Endometrial microvascular endothelial cells (primary cell): ENCODE data around the gene INPP5F. TPM values are rescaled to one million over a fixed set of nuclear protein-coding genes. Genes with fewer than 3 reads are reported as not detected.
"Not testable (repeated sequence)": the region's sequence is repeated elsewhere in the genome, so short reads cannot be mapped to it uniquely, and the experiment has no call there.

Experiments
- in situ Hi-C: cut with HindIII; loops from 2 replicates; pipeline ENCODE4 v1.10.0; 2017; ENCODE audit warnings: low sequenced_read_pairs, low pct_unique_long_range_greater_than_20kb; ENCODE audit errors: inconsistent ontology term
- total RNA-seq: library from RNA; depleted of rRNA; stranded (reverse); fragments of >200 nt; gene quantifications from one replicate; pipeline ENCODE4 v1.2.3, GENCODE V29; 2015; ENCODE audit errors: inconsistent ontology term

Gene INPP5F
- total RNA-seq, 1 donor from 2014 or later, result 17.9 TPM

DNA sequence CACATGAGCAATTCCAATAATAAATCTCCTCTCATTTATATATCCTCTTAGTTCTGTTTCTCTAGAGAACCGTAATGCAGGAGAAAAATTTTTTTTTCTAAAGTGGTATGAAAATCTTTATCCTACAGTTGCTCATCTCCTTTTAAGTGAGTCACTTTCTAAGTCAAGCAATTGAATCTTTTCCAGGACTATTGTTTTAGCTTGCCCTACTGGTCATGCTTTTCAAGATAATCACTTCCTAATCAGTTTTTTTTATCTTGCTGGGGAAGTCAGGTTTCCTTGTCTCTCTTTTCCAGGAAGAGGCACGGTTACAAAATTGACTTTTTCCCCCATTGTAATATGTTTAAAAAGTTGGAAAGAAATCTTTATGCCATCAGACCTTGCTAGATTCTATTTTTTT lies 44.0 kb downstream of the INPP5F start:
- in situ Hi-C loops, result no loop called here

DNA sequence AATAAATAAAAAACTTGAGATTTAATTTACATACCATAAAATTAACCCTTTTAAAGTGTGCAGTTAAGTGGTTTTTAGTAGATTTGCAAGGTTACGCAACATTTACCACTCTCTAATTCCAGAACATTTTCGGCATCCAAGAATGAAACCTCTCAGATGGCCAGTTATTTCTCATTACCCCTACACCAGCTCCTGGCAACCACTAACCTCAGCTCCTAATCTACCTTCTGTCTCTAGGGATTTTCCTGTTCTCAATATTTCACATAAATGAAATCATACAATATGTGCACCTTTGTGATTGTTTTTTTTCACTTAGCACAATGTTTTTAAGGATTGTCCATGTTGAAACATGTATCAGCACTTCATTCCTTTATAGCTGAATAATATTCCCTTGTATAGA lies 45.1 kb downstream of the INPP5F start:
- in situ Hi-C loops, result no loop called here

GRCh38 chr10:119772334-119772733 lies 46.5 kb downstream of the INPP5F start:
- in situ Hi-C loops, result no loop called here

GRCh38 chr10:119773041-119773440 lies 47.2 kb downstream of the INPP5F start:
- in situ Hi-C loops, result not testable (repeated sequence)

- in situ Hi-C loops, result no loop called here
These were observed 49.7 kb downstream of the INPP5F start for GRCh38 chr10:119775529-119775928.

DNA sequence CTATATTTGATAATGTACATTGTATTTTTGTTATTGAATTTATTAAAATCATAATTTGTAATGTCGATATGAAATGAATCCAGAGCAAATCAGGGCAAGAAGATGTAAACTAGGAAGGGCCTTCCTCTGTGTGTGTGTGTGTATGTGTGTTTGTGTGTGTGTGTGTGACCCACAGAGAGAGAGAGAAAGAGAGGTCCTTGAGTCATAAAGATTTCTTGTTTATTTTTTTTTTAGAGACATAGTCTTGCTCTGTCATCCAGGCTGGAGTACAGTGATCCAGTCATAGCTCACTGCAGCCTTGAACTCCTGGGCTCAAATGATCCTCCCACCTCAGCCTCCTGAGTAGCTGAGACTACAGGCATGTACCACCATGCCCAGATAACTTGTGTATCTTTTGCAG lies 50.7 kb downstream of the INPP5F start:
- in situ Hi-C loops, result no loop called here

- in situ Hi-C loops, result no loop called here
These were observed 51.8 kb downstream of the INPP5F start for GRCh38 chr10:119777686-119778085.

DNA sequence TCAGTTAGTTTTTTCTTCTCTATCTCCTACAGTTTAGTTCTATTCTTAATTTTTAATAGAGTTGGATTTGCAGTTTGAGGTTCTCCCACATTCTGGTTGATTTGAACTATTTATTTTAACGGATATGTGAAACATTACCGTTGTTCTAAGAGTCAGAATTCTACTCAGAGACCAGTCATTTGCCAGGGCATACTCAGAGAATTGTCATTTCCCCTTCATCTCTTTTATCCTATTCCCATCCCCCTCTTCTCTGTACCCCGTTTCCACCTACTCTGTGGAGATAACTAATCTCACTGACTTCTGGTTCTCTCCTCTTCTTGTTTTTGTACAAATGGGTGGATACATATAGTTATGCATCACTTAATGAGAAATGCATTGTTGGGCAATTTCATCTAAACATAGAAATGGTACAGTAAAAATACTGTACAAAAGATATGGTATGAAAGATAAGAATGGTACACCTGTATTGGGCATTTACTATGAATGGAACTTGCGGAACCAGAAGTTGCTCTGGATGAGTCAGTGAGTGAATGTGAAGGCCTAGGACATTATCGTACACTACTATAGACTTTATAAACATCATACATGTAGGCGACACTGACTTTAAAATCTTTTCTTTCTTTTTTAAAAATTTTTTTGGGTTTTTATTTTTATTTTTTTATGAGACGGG lies 53.1 kb downstream of the INPP5F start:
- in situ Hi-C loops, result no loop called here

- in situ Hi-C loops, result no loop called here
These were observed 55.1 kb downstream of the INPP5F start for GRCh38 chr10:119780879-119781480.

- in situ Hi-C loops, result no loop called here
These were observed 55.6 kb downstream of the INPP5F start for GRCh38 chr10:119781498-119781897.

DNA sequence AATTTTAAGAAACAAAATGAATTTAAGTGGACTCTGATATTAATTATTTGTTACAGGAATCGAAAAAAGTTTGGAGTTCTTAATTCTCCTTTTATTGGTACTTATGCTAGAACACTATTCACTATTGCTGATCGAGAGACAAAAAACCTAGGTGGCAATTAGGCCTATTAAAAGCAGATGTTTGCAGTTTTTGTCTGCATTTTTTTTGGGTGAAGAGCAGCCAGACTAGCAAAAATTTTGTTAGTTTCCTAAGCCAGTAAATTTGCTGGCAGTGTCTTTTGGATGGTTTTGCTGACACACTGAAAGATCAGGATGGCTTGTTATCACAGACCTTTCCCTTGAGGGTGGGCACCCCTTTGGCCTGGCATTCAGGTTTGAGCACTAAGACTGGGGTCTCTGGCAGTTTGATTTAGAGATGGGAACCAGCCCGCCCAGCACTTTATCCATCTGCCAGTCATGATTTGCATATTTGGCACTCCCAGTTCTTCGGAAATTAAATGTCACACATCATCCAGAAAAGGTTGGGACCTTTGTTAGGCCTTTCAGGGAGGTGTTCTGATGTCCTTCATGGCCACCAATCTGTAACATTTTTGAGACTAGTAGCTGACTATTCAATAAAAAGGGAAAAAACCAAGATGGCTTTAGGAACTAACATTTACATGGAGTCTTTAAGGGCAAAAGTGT lies 57.3 kb downstream of the INPP5F start:
- in situ Hi-C loops, result no loop called here

DNA sequence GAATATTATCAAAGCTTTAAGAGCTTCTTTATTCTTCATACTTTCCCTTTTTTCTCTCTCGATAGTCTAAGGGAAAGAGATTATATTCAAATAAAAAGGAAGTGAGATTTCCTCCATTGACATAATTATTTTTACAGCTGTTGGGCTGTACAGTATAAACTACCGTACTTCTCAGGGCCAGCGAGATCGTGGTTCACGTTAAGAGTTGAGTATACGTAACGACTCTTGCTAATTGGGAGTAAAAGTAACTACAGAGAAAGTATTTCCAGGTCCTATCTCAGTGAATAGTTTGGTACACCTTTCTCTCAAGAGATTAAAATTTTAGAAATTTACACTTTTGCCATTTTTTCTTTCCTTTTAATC lies 57.8 kb downstream of the INPP5F start:
- in situ Hi-C loops, result no loop called here

DNA sequence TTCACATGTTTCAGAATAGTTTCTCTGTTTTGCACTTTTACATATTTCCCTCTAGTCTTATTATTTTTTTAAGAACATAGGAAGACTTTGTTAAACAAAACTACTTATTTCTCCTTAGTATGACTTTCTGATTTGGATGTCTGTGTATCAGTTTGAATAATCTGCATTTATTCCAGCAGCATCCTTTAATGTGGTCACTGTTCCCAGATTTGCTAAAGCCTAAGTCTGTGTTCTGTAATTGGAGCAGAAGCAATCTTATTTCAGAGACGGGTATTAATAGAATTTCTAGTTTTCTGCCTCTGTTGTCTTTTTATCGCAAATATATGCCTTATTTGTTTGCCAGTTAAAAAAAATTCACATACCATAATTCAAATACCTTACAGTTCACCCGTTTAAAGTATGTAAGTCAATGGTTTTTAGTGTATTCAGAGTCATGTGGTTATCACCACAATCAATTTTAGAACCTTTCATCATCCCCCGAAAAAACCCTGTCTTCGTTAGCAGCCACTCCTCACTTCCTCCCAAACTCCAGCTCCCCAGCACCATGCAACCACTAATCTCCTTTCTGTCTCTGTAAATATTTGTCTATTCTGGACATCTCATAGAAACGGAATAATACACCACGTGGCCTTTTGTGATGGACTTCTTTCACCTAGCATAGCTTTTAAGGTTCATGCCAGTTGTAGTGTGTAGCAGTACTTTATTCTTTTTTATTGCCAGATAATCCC lies 58.7 kb downstream of the INPP5F start:
- in situ Hi-C loops, result no loop called here

DNA sequence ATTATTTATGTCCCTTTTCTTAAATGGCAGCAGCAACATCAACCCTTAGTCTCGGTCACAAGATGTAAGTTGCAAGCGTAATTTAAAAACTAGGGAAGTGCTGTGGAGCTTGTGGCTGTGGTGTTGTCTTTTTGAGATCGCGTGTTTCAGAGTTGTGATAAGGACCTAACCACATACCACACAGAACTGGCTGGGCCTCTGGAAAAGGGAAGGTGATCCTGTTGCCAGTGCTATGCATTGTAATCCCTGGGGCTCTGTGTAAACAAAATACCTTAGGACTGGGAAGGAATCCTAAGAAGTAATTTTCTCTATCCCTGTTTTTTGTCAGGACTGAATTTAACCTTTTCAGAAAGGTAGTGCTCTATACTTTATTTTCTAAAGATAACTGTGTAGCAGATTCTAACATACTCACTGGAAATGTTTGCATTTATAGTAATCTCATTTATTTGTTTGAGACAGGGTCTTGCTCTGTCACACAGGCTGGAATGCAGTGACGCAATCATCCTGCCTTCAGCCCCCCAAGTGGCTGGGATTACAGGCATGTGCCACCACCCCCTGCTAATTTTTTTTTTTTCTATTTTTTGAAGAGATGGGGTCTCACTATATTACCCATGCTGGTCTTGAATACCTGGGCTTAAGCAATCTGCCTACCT lies 60.4 kb downstream of the INPP5F start:
- in situ Hi-C loops, result no loop called here

DNA sequence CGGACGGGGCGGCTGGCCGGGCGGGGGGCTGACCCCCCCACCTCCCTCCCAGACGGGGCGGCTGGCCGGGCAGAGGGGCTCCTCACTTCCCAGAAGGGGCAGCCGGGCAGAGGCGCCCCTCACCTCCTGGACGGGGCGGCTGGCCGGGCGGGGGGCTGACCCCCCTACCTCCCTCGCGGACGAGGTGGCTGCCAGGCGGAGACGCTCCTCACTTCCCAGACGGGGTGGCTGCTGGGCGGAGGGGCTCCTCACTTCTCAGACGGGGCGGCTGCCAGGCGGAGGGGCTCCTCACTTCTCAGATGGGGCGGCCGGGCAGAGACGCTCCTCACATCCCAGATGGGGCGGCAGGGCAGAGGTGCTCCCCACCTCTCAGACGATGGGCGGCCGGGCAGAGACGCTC lies 69.3 kb downstream of the INPP5F start:
- in situ Hi-C loops, result not testable (repeated sequence)

GRCh38 chr10:119796039-119796438 lies 70.2 kb downstream of the INPP5F start:
- in situ Hi-C loops, result no loop called here

DNA sequence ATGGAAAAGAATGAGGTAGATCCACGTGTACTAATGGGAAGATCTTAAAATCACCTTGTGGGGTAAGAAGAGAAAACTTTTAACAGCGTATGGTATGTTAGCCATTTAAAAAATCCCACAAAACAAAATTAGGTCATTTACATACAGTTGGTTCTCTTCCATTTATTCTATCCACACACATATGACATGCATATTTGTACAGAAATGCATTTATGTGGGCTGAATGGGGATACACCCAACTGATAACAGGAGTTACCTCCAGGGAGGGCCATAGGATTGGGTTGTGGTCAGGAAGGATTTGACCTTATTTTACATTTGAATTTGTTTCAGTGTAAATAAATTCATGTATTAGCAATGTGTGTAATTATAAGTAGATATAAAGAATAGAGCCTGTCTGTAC lies 75.3 kb downstream of the INPP5F start:
- in situ Hi-C loops, result no loop called here

GRCh38 chr10:119801998-119802538 lies 76.2 kb downstream of the INPP5F start:
- in situ Hi-C loops, result no loop called here

- in situ Hi-C loops, result no loop called here
These were observed 77.4 kb downstream of the INPP5F start for GRCh38 chr10:119803264-119803663.
